Measurements from ENCODE around the gene GALNT1.

DNA sequence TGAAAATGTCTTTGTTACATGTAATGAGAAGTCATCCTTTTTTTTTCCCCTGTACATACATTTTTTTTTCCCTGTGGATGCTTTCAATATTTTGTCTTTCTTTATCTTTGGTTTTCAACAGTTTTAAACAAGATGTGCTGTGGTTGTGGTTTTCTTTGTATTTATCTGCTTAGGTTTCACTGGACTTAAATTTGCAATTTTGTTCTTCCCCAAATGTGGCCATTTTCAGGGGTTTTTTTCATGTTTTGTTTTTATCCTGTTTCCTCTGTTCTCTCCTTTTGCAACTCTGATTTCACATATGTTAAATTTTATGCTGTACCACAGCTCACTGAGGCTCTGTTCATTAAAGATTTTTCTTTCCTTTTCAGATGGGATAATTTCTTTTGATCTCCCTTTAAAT lies 41.7 kb downstream of the GALNT1 start:
- TF ChIP-seq, protein P1, sequence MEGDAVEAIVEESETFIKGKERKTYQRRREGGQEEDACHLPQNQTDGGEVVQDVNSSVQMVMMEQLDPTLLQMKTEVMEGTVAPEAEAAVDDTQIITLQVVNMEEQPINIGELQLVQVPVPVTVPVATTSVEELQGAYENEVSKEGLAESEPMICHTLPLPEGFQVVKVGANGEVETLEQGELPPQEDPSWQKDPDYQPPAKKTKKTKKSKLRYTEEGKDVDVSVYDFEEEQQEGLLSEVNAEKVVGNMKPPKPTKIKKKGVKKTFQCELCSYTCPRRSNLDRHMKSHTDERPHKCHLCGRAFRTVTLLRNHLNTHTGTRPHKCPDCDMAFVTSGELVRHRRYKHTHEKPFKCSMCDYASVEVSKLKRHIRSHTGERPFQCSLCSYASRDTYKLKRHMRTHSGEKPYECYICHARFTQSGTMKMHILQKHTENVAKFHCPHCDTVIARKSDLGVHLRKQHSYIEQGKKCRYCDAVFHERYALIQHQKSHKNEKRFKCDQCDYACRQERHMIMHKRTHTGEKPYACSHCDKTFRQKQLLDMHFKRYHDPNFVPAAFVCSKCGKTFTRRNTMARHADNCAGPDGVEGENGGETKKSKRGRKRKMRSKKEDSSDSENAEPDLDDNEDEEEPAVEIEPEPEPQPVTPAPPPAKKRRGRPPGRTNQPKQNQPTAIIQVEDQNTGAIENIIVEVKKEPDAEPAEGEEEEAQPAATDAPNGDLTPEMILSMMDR (IDR thresholded peaks at IDR 0.05), result no peak
- TF ChIP-seq EZH2phosphoT487 (IDR thresholded peaks at IDR 0.05), result no peak
